ENCODE measurements around the gene ARPC1B. TPM values are rescaled to one million over a fixed set of nuclear protein-coding genes. Genes with fewer than 3 reads are reported as not detected.
A peak's percentile ranks its signal among the peaks of the same experiment; 100 is the strongest.
"Not testable (repeated sequence)": the region's sequence is repeated elsewhere in the genome, so short reads cannot be mapped to it uniquely, and the experiment has no call there.

The ARPC1B gene
- total and polyA plus RNA-seq, 9 of the 15 experiments (the other 6 are each of a cell fraction or from before 2014, with no cell fraction given): 6.7 to 357 (median 211) TPM

DNA sequence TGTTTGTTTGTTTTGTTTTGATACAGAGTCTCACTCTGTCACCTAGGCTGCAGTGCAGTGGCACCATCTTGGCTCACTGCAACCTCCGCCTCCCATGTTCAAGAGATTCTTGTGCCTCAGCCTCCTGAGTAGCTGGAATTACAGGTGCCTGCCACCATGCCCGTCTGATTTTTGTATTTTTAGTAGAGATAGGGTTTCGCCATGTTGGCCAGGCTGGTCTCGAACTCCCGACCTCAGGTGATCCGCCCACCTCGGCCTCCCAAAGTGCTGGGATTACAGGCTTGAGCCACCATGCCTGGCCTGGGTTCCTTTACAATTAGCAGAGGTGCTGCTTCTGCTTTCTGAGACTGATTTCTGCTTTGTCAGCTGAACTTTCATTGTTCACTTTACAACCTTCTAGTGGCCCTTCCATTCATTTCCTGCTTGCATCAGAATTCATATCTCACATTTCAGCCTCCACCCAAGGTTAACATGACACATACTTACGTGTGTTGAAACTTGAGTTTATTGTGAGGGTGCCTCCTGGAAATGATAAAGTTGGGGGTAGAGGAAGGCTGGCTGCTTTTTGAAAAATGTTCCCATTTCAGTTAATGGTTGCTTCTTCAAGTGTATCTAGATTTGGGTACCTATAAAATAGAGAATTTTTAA lies 44.1 kb upstream of the ARPC1B start:
- intact Hi-C loops (cut with micrococcal nuclease); in situ Hi-C loops (cut with MboI); BruUV-seq (replicated peaks); H3K9me1 ChIP-seq (ENCODE audit: control insufficient read depth, insufficient read depth, low read length); CTCF ChIA-PET (ENCODE audit: low intra/inter-chr PET ratio); H4K20me1 ChIP-seq (replicated peaks; ENCODE audit: control insufficient read depth, insufficient read depth, low read length); H3K9me3 ChIP-seq (replicated peaks; ENCODE audit: control insufficient read depth, insufficient read depth, low read depth, low read length); H3K27me3 ChIP-seq (ENCODE audit: control insufficient read depth in 2 of 2, insufficient read depth in 2 of 2, low read length in 2 of 2); TF ChIP-seq NR2C2 (CRISPR knock-in tag; IDR thresholded peaks at IDR 0.05): not testable (repeated sequence)
- 11% methylated on average over 8 of the region's 8 CpGs for WGBS (ENCODE audit: insufficient coverage, low coverage, missing lambda C conversion rate)
- DNase-seq (ENCODE audit: extremely low read depth in 1 of 4, low spot score in 3 of 4) (peak; percentile 45 to 87 (median 58)), FAIRE-seq (peak; percentile 95), ATAC-seq (peak; percentile 74)
- Histone ChIP-seq H3K79me2 (ENCODE audit: control insufficient read depth, insufficient read depth, low read length) (peaks cover 84% of the 10 kb centered on the region), H3K27ac (ENCODE audit: extremely low read depth, low read depth, low read length) (peak overlapping the region; percentile 85), H3K36me3 (ENCODE audit: control insufficient read depth, insufficient read depth, low read length) (peaks cover 38% of the 10 kb centered on the region), H3K4me1 (replicated peaks in 1 of 2; ENCODE audit: control insufficient read depth in 2 of 2, insufficient read depth in 2 of 2, low read length in 2 of 2) (peaks cover 18 to 36% of the 10 kb centered on the region in 2 experiments), H3K4me2 (ENCODE audit: insufficient read depth, low read length) (peak overlapping the region; percentile 53), H2AFZ (ENCODE audit: low read depth, low read length) (peak overlapping the region; percentile 37), H3K4me3 (peak overlapping the region; percentile 9; the same call in 1 of the 2 replicates), H3K9ac (ENCODE audit: insufficient read depth in 1 of 2, low read depth in 2 of 2, low read length in 2 of 2) (peak overlapping the region; percentile 66 to 81; a peak in 3 of 4 replicates)
- POLR2A ChIA-PET: interaction anchor here (0.6 to 1.1 kb wide), 5 partner anchors 12 to 733 kb away, joined by 3 to 4 read pairs (median 3); no protein-coding TSS in a partner anchor
- TF ChIP-seq FOSL1 (tag; conservative IDR thresholded peaks at IDR 0.05): peak; percentile 91
- peak; percentile 61; the same call in 1 of the 2 replicates for TF ChIP-seq MECOM (CRISPR knock-in tag; IDR thresholded peaks at IDR 0.05)
- TF ChIP-seq, protein P1, sequence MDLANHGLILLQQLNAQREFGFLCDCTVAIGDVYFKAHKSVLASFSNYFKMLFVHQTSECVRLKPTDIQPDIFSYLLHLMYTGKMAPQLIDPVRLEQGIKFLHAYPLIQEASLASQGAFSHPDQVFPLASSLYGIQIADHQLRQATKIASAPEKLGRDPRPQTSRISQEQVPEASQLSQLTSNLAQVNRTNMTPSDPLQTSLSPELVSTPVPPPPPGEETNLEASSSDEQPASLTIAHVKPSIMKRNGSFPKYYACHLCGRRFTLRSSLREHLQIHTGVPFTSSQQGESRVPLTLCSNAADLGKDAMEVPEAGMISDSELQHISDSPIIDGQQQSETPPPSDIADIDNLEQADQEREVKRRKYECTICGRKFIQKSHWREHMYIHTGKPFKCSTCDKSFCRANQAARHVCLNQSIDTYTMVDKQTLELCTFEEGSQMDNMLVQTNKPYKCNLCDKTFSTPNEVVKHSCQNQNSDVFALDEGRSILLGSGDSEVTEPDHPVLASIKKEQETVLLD (IDR thresholded peaks at IDR 0.05): peak; percentile 67; the same call in 1 of the 2 replicates
- TF ChIP-seq ZNF766 (CRISPR knock-in tag; conservative IDR thresholded peaks at IDR 0.05): peak; percentile 78
- peak; percentile 31 for TF ChIP-seq DACH1 (IDR thresholded peaks at IDR 0.05; ENCODE audit: partially characterized antibody)
- TF ChIP-seq NR2C2 (tag; IDR thresholded peaks at IDR 0.05): peak; percentile 59
- TF ChIP-seq MAZ (CRISPR knock-in tag; conservative IDR thresholded peaks at IDR 0.05 in 1 of 2, IDR thresholded peaks at IDR 0.05 in 1 of 2): 0 out of 4 replicates have a peak, but pooled peaks of 1 of the 2 experiments have one; percentile 21
- TF ChIP-seq ZNF3 (CRISPR knock-in tag; IDR thresholded peaks at IDR 0.05): peak; percentile 76
- TF ChIP-seq ETV5 (CRISPR knock-in tag; IDR thresholded peaks at IDR 0.05; ENCODE audit: low read depth): peak; percentile 72
- TF ChIP-seq, protein P2, sequence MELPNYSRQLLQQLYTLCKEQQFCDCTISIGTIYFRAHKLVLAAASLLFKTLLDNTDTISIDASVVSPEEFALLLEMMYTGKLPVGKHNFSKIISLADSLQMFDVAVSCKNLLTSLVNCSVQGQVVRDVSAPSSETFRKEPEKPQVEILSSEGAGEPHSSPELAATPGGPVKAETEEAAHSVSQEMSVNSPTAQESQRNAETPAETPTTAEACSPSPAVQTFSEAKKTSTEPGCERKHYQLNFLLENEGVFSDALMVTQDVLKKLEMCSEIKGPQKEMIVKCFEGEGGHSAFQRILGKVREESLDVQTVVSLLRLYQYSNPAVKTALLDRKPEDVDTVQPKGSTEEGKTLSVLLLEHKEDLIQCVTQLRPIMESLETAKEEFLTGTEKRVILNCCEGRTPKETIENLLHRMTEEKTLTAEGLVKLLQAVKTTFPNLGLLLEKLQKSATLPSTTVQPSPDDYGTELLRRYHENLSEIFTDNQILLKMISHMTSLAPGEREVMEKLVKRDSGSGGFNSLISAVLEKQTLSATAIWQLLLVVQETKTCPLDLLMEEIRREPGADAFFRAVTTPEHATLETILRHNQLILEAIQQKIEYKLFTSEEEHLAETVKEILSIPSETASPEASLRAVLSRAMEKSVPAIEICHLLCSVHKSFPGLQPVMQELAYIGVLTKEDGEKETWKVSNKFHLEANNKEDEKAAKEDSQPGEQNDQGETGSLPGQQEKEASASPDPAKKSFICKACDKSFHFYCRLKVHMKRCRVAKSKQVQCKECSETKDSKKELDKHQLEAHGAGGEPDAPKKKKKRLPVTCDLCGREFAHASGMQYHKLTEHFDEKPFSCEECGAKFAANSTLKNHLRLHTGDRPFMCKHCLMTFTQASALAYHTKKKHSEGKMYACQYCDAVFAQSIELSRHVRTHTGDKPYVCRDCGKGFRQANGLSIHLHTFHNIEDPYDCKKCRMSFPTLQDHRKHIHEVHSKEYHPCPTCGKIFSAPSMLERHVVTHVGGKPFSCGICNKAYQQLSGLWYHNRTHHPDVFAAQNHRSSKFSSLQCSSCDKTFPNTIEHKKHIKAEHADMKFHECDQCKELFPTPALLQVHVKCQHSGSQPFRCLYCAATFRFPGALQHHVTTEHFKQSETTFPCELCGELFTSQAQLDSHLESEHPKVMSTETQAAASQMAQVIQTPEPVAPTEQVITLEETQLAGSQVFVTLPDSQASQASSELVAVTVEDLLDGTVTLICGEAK (IDR thresholded peaks at IDR 0.05): peak; percentile 71
- TF ChIP-seq, protein P2 (CRISPR knock-in tag; IDR thresholded peaks at IDR 0.05): not testable (repeated sequence)

Data from K562 (cell line).